ENCODE results near the gene NTRK2.

GRCh38 chr9:84807870-84808390 lies 138.4 kb downstream of the NTRK2 start:
- TF ChIP-seq CTCF (IDR thresholded peaks at IDR 0.05) (no peak), POLR2A (IDR thresholded peaks at IDR 0.05) (no peak)
